Glomerular visceral epithelial cell (primary cell): ENCODE measurements around the gene TDRKH.
"Not testable (repeated sequence)": the region's sequence is repeated elsewhere in the genome, so short reads cannot be mapped to it uniquely, and the experiment has no call there.

Source experiments
- DNase-seq: peaks from one replicate; pipeline ENCODE4 v3.0.0-alpha.2; 2016; ENCODE audit errors: extremely low spot score

The TDRKH gene

DNA sequence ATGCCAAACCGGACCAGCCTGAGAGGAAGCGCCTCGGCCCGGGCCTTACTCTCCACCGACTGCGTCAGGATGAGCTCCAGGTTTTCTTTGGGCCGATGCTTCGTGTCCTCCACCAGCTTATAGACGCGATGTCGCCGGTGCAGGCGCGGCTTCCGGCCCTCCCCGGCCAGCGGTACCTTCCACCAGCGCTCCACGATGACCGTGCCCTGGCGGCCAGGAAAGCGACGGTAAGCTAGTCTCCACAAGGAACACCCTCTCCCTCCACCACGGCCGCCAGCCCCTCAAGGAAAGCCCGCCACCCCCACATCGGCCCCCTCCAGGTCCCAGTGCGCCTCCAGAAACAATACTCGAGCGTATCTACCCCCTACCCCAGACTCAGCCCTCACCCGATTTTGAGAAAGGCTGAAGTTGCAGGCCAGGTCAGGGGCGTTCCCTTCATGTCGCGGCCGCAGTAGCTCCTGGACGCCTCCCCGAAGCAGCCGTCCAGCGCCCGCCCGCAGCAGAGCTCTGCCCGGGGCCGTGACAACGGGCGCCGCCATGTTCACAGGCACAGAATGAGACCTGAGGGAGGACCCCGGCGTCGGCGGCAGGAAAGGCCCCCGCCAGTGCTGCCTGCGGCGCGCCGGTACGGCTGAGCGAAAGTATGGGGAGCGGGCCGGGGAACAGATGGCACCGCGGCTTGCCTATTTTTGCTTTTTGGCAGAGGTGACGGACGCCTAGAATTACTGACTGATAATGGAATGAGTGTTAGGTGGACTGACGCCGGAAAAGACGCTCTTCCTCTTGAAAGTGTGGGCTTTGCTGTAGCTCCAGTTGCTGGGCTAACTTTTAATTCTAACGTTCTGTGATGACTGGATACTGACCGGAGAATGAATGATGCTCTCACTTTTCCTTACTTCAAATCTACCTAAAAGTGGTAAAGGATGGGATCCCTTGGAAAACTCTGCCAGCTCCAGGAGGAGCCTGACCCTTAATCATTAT, 27.1 kb downstream of the TDRKH start, which contains the start of gene MRPL9:
Gene MRPL9 (minus strand): TSS at position 556 of the 981 bp plus-strand sequence. CDS start 17 bp downstream, at position 539.
- peak; percentile 80 for DNase-seq

DNA sequence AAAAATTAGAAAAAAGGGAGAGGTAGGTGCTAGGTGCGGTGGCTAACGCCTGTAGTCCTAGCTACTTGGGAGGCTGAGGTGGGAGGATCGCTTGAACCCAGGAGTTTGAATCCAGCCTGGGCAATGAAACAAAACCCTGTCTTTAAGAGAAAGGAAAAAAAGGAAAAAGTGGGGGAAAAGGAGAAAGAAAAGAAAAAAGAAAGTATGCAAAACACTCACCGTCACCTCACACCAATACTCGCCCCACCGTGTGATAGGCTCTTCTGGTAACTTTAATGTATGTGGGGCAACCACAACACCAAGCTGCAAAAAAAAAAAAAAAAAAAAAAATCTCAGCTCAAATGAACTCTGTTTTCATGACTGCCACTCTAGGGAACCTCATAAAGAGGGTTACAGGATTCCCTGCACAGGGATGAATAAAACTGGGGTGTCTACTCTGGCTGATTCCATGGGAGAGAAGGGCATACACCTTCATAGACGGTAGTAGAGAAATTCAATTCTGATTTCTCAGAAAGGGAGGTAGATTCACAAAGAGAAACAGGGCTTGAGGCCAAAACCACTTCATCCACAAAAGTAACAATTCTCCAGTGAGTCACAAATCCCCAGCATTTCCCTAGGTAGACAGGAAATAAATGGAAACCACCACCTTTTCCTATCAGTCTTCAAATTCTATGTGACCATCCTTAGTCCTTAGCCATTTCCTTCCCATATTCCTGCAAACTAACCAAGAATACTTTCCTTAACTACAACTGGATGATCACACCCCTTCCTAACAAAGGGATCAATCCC, 29.5 kb downstream of the TDRKH start:
- peak; percentile 8 for DNase-seq

DNA sequence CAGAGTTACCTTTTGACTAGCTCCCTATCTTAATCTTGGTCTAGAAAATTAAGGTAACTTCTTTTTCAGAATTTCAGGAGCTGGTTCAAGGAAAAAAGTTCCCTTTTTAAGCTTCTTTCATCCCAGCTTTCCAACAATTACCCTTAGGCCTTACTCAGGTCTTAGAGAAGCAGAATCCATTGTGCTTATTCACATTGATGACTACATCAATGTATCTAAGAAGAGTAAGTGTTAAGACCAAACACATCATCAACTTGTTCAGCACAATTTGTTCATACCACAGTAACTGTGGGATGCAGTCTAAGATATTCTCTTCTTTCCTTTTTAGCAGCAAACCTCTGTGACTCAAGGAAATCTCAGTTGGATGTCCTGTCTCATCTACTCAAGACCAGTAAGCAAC, 31.1 kb downstream of the TDRKH start:
- DNase-seq = no peak

DNA sequence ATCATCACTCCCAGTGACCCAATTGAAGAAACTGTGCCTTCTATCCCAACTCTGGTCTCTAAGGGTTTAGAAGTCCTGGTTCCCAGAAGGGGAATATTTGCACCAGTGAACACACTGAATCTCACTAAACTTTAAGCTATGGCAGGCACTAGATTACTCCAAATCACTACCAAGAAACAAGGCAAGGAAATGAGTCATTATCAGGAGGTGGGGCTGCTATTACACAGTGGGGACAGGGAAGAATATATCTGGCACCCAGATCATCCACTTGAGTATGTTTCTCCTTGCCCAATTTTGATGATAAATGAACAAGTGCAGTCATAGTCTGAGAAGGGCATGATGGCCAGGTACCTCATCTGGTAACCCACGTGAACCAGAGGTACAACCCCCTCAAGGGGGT, 34.0 kb downstream of the TDRKH start:
- no peak for DNase-seq

DNA sequence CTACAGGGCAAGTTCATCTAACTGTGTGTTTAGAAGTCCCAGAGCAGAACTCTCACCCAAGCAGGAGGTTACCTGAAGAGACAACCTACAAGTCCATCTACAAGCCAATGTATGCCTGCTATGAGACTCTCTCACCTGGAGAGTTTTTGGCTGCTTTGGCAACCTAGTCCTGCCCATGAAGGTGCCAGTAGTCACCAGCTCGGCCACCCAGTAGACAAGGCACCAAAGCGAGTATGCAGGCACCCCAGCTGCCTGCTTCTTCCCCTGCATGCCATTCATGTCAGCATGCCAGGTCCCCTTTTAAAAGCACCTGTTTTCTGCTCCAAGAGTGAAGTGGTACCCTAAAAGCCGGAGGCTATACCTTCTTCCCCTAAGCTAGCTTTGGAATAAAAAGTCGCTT, 48.8 kb downstream of the TDRKH start:
- DNase-seq = no peak

DNA sequence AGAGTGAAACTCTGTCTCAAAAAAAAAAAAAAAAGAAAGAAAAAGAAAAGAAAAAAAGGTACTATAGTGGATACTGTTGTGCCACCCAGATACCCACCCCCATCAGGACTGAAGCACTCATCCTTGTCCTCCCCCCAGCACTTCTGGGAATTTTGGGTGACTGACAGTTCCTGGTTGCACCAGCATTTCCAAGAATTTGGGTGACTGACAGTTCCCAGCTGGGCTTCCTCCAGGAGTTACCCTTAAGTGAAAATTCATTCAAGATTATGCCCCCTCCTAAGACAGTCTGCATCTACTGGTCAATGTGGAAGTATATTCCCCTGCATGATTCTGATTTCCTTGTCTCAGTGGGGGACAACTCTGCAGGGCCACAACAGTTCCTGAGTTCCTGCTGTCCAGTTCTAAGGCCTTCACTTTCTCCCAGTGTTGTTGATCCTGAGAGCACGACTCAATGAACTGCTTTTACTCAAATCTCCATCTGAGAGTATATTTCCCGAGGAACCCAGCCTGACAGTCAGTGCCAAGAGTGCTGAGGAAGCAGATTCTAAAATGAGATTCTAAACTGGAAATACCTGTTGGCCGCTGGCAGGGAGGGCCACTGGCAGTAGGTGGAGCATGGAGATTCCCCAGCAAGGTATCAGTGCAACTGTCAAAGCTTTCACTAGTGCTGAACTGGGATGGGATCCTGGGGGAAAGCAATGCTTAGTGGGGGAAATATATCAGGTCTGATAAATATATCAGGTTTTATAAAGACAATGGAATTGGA, 50.5 kb downstream of the TDRKH start:
- DNase-seq = no peak

DNA sequence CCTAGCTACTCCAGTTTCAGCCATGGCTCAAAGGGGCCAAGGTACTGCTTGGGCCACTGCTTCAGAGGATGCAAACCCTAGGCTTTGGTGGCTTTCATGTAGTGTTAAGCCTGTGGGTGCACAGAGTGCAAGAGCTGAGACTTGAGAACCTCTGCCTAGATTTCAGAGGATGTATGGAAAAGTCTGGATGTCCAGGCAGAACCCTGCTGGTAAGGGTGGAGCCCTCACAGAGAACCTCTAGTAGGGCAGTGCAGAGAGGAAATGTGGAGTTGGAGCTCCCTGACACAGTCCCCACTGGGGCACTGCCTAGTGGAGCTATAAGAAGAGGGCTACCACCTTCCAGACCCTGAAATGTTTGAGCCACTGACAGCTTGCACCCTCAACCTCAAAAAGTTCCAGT, 52.8 kb downstream of the TDRKH start:
- no peak for DNase-seq

DNA sequence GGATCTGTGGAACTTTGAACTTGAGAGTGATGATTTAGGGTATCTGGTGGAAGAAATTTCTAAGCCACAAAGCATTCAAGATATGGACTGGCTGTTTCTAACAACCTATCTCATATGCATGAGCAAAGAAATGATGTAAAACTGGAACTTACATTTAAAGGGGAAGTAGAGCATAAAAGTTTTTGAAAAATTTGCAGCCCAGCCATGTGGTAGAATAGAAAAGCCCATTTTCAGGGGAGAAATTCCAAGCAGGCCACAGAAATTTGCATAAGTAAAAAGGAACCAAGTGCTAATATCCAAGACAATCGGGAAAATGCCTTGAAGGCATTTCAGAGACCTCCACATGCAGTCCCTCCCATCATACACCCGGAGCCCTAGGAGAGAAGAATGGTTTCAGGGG, 53.3 kb downstream of the TDRKH start:
- DNase-seq = no peak

DNA sequence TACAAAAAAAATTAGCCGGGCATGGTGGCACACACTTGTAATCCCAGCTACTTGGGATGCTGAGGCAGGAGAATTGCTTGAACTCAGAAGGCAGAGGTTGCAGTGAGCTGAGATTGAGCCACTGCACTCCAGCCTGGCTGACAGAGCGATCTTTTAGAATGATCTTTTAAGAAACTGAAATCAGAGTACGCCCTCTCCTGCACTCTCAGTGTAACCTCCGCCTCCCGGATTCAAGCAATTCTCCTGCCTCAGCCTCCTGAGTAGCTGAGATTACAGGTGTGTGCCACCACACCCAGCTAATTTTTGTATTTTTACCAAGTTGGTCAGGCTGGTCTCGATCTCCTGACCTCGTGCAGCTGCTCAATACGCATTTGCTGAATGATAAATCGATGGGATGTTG, 56.3 kb downstream of the TDRKH start:
- not testable (repeated sequence) for DNase-seq

DNA sequence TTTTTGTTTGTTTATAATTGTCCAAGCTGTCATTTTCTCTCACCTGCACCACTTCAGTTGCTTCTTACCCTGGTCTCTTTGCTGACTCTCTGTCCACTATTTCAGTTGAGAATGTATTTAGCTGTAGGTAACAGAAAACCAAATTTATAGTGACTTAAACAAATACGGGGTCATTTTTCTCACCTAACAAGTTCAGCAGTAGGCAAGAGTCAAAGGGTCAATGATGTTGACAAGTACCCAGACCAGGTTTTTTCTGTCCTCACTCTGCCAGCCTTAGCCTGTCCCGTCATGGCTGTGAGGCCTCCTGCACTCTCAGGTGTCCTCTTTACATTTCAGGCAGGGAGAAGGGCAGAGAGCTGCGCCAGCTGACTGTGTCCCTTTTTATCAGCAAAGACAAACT, 57.2 kb downstream of the TDRKH start:
- DNase-seq = no peak

DNA sequence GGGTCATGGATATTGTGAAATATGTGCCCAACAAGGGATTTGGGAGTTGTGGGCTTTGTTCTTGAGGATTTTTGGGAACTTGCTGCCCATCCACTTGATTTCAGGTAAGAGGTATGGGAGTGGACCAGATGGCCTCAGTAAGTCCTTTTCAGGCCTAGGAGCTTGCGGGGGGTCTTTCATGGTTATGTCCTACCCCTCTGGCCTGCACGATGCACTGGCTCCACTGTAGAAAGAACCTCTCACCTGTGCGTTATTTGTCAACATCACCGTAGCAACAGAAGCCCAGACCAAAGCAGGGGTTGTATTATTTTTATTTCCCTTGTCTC, 60.4 kb downstream of the TDRKH start:
- no peak for DNase-seq

DNA sequence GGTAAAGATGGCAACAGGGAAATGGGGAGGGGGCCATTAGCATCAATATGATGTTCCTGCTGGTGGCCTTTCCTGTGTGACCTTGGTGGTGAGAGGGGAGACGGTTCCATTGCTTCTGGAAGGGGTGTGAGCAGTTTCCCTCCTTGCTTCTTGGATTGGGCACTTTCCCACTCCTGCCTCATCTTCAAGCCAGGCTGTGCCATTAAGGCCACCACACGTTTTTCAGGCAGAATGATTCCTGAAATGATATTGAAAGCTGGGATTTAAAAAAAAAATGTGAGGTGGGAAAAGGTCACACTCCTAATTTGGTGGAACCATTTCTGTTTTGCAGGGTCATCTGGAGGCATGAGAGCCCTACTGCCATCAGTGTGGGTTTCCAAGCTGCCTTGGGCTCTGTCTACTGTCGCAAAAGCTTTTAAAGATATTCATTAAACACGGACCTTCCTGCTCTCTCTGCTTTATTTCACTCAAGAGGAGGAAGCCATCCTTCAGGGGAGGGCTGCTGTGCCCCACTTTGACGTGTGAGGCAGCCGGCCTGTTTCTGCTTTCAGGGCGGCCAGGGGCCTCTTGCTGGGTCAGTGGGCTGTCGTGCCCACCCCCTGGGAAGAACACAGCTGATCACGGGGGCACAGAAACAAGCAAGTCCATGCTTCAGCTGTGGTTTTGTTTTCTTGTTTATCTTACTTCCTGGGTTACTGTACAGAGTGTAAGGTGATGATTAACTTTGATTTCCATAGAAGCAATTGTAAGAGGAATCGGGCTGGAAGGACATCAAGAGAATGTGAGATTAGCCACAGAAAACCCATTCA, 60.9 kb downstream of the TDRKH start:
- DNase-seq = no peak

DNA sequence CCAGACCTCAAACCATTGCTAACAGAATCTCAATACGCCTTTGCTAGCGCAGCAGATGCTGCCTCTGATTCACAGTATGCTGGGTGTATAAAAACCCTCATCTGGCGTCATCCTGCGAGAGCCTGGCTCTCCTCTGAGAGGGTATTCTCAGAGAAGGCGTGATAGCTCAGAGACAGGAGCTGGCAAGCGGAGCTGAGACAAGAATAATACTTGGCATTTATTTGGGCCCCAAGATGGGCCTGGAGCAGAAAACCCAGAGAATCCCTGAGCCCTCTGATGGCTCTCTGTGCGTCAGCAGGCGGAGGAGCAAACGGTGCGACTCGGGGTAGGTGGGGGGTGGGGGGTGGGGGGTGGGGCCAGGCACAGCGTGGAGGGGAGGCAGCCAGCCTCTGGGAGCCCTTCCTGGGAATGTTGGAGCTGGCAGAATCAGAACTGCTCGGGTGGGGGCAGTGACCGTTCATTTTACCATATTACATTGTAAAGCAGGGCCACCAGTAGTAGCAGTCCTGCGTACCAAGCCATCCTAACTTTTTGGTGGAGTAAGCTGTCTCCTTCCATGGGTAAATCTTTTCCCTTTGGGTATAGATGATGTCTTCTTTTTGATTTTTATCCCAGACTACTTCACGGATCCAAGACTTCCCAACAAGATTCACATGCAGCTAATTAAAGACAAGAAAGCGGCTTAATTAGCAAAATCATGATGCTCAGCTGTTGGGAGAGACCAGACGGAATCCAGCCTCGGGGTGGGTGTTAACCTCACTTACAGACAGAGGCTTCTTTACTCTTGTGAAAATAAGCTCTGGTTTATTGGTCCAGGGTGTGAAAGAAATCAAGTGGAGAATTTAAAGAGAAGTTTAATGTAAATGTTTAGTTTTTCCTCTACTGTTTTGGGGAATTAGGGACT, 61.9 kb downstream of the TDRKH start:
- no peak for DNase-seq

DNA sequence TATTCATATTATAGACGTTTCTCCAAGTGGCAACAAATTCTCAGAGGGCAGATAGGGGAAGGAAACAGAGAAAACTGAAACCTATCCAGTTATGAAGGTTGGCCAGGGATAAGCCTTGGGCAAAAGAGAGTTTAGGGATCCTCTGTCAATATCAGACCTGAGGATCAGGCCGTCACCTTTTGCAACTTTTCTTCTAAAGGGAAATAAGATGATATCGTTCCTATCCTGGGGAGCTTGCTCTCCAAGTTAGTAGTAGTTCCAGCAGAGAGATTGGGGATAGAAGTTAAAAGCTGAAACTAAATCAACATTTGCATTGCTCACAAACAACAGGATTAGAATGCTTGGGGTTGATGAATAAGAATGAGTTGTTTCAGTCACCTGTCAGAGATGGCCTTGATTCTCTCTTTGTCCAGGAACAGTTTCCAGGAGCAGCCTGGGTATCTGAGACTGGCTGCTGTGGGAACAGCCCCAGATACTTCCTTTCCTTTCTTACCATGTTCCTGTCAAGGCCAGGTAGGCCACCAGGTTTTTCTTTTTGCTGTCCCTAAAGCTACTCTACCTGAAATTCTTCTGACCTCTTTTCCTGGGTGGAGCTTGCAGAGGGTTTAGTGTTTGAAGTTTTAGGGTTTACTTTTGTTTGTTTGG, 66.5 kb downstream of the TDRKH start:
- no peak for DNase-seq
